ENCODE results near the gene POGZ.

Gene POGZ

GRCh38 chr1:151402764-151403163 lies 56.5 kb downstream of the POGZ start:
- H3K27me3 ChIP-seq (replicated peaks; ENCODE audit: insufficient read depth, low read length) = no peaks in the 10 kb centered on the region
- TF ChIP-seq CTCF (IDR thresholded peaks at IDR 0.05; ENCODE audit: low read length) (no peak), EZH2 (optimal IDR thresholded peaks at IDR 0.05; ENCODE audit: low read depth, low read length) (no peak), EZH2phosphoT487 (IDR thresholded peaks at IDR 0.05; ENCODE audit: low read length) (no peak)
- H3K27ac ChIP-seq (ENCODE audit: low read length) = no peak overlapping the region
- H3K4me3 ChIP-seq (ENCODE audit: low read length) = no peak overlapping the region
- peaks cover 29% of the 10 kb centered on the region for H3K36me3 ChIP-seq (replicated peaks; ENCODE audit: insufficient read depth, low read length)
- H3F3A ChIP-seq (ENCODE audit: insufficient read depth, low read length) = peaks cover 49% of the 10 kb centered on the region
- no peak overlapping the region for H2AFZ ChIP-seq (ENCODE audit: low read length)
- H3K9ac ChIP-seq (ENCODE audit: low read length) = no peak overlapping the region
- H3K9me2 ChIP-seq (replicated peaks; ENCODE audit: insufficient read depth, low read length) = no peaks in the 10 kb centered on the region
- H3K4me2 ChIP-seq (ENCODE audit: low read depth, low read length) = no peak overlapping the region
- no peak for DNase-seq
- peaks cover 37% of the 10 kb centered on the region for H3K79me2 ChIP-seq (ENCODE audit: low read length)
- H3K4me1 ChIP-seq (ENCODE audit: low read length) = peaks cover 16% of the 10 kb centered on the region
- H3K9me3 ChIP-seq (replicated peaks; ENCODE audit: insufficient read depth, low read length) = no peaks in the 10 kb centered on the region
- H4K20me1 ChIP-seq (ENCODE audit: insufficient read depth, low read length) = no peaks in the 10 kb centered on the region

- no peak for TF ChIP-seq CTCF (IDR thresholded peaks at IDR 0.05; ENCODE audit: low read length)
- no peak for TF ChIP-seq EZH2 (optimal IDR thresholded peaks at IDR 0.05; ENCODE audit: low read depth, low read length)
- TF ChIP-seq EZH2phosphoT487 (IDR thresholded peaks at IDR 0.05; ENCODE audit: low read length) = no peak
- Histone ChIP-seq H3K4me2 (ENCODE audit: low read depth, low read length) (no peak overlapping the region), H3K27me3 (replicated peaks; ENCODE audit: insufficient read depth, low read length) (no peaks in the 10 kb centered on the region), H4K20me1 (ENCODE audit: insufficient read depth, low read length) (no peaks in the 10 kb centered on the region), H3K36me3 (replicated peaks; ENCODE audit: insufficient read depth, low read length) (peaks cover 28% of the 10 kb centered on the region), H3K9me3 (replicated peaks; ENCODE audit: insufficient read depth, low read length) (no peaks in the 10 kb centered on the region), H3K4me1 (ENCODE audit: low read length) (peaks cover 16% of the 10 kb centered on the region), H3K27ac (ENCODE audit: low read length) (no peak overlapping the region), H3K79me2 (ENCODE audit: low read length) (peaks cover 37% of the 10 kb centered on the region), H3K4me3 (ENCODE audit: low read length) (no peak overlapping the region), H3F3A (ENCODE audit: insufficient read depth, low read length) (peaks cover 49% of the 10 kb centered on the region), H3K9me2 (replicated peaks; ENCODE audit: insufficient read depth, low read length) (no peaks in the 10 kb centered on the region), H2AFZ (ENCODE audit: low read length) (no peak overlapping the region), H3K9ac (ENCODE audit: low read length) (no peak overlapping the region)
- DNase-seq = no peak
These were observed 57.4 kb downstream of the POGZ start for GRCh38 chr1:151401860-151402259.

- H2AFZ ChIP-seq (ENCODE audit: low read length) = no peak overlapping the region
- H3K27ac ChIP-seq (ENCODE audit: low read length) = no peak overlapping the region
- peaks cover 37% of the 10 kb centered on the region for H3K79me2 ChIP-seq (ENCODE audit: low read length)
- peaks cover 16% of the 10 kb centered on the region for H3K4me1 ChIP-seq (ENCODE audit: low read length)
- peak overlapping the region; percentile 91; the same call in 1 of the 2 replicates for H3K4me3 ChIP-seq (ENCODE audit: low read length)
- no peaks in the 10 kb centered on the region for H3K9me2 ChIP-seq (replicated peaks; ENCODE audit: insufficient read depth, low read length)
- peaks cover 49% of the 10 kb centered on the region for H3F3A ChIP-seq (ENCODE audit: insufficient read depth, low read length)
- H3K4me2 ChIP-seq (ENCODE audit: low read depth, low read length) = peak overlapping the region; percentile 80; the same call in 1 of the 2 replicates
- H3K9ac ChIP-seq (ENCODE audit: low read length) = no peak overlapping the region
- peaks cover 26% of the 10 kb centered on the region for H3K36me3 ChIP-seq (replicated peaks; ENCODE audit: insufficient read depth, low read length)
- no peaks in the 10 kb centered on the region for H4K20me1 ChIP-seq (ENCODE audit: insufficient read depth, low read length)
- no peaks in the 10 kb centered on the region for H3K9me3 ChIP-seq (replicated peaks; ENCODE audit: insufficient read depth, low read length)
- H3K27me3 ChIP-seq (replicated peaks; ENCODE audit: insufficient read depth, low read length) = no peaks in the 10 kb centered on the region
- no peak for TF ChIP-seq CTCF (IDR thresholded peaks at IDR 0.05; ENCODE audit: low read length)
- TF ChIP-seq EZH2 (optimal IDR thresholded peaks at IDR 0.05; ENCODE audit: low read depth, low read length) = no peak
- TF ChIP-seq EZH2phosphoT487 (IDR thresholded peaks at IDR 0.05; ENCODE audit: low read length) = no peak
- DNase-seq = no peak
These were observed 58.0 kb downstream of the POGZ start for GRCh38 chr1:151401125-151401788.
